ENCODE data around the gene U2SURP.
"Not testable (repeated sequence)": the region's sequence is repeated elsewhere in the genome, so short reads cannot be mapped to it uniquely, and the experiment has no call there.

U2SURP gene

DNA sequence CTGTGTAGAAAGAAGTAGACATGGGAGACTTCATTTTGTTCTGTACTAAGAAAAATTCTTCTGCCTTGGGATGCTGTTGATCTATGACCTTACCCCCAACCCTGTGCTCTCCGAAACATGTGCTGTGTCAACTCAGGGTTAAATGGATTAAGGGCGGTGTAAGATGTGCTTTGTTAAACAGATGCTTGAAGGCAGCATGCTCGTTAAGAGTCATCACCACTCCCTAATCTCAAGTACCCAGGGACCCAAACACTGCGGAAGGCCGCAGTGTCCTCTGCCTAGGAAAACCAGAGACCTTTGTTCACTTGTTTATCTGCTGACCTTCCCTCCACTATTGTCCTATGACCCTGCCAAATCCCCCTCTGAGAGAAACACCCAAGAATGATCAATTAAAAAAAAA lies 72.6 kb downstream of the U2SURP start:
- not testable (repeated sequence) for DNase-seq

DNA sequence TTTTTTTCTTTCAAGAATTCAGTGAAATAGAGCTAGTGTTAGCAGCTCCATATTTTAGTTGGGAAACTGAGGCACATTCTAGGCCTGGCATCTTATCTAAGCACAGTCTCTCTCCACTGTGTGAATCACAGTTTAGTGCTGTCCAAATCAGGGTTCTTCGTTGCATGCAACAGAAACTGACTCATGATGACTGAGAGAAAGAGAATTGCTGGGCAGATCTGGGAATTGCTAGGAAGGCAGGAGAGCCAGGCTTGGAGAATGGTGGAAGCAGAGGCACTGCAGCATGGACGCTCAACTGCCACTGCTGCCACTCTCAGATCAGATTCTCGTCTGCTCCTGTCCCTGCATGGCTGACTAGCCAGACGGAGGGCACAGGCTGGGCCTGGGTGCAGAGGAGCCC lies 77.5 kb downstream of the U2SURP start:
- no peak for DNase-seq

DNA sequence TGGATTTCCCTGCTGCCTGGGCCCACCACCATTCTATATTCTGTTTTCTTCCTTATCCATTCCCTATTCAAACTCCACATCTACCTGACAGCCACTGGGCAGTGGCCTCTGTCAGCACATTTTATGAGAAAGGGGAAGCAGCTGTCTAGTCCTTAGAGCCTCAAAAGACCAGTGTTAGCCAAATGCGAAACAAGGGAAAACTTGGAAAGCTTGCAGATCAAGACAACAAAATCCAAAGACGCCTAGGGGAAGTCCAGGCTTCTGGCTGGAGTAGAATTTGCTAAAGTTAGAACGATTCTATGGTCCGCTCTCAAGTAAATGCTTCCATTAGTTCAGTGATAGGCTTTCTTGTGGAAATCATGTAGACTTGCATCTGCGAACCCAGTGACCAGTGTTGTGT lies 78.8 kb downstream of the U2SURP start:
- DNase-seq, result no peak

DNA sequence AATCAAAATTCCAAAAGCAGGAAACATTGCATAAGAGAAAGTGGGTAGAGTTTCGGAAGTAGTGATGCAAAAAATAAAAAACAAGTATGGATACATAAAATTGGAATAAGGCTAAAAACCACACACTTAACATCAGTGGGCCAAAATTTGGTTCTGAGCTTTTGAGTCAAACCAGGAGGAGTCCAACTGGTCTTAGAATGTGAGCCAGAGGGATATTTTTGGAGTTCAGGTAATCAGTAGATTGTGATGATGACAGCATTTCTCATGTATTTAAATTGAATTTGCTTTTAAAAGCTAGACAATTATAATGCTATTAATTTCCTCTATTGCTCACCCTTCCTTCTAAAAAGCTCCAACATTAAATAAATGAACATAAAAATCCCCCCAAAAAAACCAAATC lies 80.0 kb downstream of the U2SURP start:
- no peak for DNase-seq

DNA sequence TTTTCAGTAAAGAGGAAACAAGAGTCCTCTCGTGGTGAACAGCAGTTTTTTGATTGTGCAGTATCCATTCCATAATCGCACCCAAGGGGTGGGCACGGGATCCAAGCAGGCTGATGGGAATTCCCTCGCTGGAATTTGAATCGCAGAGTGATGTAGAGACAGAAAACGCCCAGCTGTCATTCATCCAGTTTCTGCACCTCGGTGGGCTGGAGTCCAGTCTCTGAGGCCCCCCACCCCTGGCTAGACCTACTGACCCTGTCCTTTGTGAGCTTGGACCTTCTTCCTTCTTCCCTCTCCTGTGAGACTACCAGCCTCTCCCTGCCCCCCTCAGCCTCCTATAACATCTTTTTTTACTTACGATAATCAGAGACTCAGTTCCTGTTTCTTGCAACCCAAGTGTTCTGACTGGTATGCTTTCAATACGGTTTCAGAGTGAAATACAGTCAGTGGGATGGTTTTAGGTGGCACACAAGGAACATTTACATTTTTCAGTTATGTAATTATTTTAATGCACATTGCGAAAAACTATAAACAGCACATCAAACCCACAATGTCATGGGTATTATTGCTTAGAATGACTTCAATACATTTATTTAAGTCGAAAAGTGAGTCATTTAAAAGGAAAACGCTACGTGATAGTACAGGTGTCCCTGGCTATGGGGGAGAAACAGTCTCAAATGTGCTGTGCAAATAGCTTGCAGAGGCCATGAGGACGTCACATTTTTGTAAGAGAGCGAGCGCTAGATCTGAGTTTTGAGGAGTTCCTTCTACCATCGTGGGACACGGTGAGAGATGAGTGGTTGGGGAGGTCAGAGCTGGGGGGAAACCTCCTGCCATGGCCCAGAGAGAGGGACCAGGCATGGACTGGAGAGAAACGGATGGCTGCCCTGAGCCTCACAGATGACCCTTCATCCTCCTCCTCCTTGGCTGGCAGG lies 80.7 kb downstream of the U2SURP start:
- DNase-seq, result no peak

DNA sequence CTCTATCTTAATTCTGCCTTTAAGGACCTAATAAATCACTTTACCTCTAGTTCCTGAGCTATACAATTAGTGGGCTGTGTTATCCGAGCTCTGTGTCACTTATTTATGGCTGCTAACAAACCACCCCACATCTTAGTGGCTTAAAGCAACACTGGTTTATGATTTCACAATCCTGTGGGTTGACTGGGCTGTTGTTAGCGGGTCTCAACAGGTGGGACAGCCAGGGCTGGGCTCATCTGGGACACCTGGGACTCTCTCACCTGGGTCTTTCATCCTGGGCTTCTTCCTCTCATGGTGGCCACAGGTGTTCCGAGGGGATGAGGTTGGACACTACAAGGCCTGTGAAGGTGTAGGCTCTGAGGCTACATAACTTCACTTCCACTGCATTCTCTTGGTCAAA lies 82.4 kb downstream of the U2SURP start:
- DNase-seq, result no peak

DNA sequence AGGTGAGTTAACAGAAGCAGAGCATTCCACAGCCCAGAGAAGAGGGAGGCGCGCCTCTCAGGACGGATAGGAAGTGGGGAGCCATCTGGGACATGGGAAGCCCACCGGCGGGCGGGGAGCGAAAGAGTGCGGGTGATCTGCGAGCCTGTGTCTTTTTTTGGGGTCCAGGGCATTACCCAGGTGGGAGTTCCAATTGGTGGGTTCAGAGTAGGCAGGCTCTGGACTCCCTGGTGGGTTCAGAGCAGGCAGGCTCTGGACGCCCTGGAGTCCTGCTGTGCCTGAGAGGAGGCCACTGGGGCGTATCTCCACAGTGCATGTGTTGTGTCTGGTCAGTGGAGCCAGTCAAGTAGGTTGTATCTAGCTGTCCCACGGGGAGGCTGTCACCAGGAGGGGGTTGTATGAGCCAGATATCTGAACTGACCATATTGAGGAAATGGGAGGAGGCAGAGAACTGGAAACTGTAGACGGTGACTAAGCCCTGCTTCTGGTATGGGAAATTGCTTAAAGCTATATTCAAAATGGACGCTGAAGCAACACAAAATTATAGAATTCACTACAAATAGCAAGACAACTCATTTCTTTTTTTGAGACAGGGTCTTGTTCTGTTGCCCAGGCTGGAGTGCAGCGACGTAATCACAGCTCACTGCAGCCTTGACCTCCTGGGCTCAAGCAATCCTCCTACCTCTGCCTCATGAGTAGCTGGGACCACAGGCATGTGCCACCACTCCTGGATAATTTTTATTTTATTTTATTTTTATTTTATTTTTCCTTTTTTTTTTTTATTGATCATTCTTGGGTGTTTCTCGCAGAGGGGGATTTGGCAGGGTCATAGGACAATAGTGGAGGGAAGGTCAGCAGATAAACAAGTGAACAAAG lies 83.7 kb downstream of the U2SURP start:
- no peak for DNase-seq

DNA sequence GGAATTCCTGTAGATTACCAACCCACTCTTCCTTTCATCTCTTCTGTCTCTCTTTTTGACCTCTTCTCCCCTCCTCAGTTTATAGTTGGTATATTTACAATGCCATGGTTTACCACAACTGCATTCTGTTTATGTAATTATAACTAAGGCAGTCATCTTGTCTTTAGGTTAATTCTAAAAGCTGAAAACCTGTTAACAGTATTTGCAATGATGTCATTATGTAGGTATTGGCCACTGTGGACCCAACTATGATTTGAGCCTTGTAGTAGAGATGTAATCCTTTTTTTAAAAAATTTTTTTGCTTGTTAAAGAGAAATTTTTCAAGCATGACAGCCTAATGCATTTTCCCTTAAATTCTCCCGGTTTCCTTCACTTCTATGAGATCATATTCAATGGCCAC lies 87.5 kb downstream of the U2SURP start:
- DNase-seq, result no peak

DNA sequence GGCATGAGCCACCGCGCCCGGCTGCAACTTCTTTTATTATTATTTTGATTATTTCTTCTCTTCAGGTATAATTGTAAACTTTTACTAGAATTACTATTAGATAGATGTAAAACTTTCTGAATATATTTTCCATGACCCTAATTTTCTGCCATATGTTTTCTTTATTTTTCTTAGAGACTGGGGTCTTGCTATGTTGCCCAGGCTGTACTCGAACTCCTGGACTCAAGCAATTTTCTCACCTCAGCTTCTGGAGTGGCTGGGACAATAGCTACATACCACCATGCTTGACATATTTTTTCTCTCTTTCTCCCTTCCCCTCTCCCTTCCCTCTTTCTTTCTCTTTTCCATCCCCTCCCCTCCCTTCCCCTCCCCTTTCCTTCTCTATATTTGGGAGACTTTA lies 88.6 kb downstream of the U2SURP start:
- DNase-seq, result no peak

DNA sequence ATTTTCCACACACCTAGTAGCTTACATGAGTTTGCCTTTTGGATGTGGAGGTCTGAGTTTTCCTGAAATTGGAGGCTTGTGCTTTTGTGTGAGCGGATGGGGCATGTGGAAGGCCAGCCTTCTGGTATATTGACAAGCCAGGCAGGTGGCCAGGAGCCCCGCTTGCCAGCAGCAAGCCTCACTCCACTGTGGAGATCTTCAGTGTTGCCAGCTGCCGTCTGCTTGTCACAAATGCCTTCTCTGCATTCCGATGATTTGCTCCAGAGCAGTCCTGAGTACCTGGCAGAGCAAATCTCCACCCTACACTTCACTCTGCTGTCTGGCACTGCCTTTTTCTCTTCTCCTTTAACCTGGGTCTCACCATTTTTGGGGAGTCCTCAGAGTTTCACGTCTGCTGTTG lies 89.1 kb downstream of the U2SURP start:
- DNase-seq, result no peak

DNA sequence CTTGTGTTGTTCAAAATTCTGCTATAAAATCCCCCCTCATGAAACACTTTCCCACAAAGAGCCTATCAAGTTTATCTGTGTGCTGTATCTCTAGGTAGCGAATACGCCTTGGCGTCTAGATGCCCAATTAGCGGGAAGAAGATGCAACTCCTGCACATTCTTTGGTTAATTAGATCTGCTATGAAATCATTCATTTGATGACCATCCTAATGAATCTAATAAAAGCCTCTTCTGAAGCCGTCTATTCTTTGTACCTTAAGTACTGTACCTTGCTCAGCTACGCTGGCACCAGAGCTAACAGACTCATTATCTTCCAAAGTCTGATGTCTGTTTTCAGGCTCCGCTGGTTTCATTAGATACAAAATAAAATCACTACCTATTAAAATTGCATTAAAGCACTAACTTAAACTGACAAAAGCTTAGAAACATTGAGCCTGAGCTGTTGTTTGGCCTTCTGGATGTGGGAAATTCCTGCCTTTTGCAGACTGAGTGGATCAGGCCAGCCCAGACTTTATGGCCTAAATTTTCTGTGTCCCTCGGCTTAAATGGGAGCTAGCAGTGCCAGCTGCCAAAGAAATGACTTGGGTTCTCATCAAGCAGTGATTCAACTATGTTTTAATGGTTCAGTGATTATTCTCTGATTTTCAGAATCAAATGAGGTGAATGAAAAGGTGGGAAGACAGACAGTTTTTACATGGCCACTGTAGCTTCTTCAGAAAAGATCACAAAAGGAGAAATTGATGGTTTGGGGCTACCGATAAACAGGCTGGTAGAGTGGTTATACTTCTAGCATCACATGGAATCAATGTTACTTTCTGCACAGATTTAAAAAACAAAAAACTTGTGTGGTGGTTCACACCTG lies 89.8 kb downstream of the U2SURP start:
- no peak for DNase-seq

DNA sequence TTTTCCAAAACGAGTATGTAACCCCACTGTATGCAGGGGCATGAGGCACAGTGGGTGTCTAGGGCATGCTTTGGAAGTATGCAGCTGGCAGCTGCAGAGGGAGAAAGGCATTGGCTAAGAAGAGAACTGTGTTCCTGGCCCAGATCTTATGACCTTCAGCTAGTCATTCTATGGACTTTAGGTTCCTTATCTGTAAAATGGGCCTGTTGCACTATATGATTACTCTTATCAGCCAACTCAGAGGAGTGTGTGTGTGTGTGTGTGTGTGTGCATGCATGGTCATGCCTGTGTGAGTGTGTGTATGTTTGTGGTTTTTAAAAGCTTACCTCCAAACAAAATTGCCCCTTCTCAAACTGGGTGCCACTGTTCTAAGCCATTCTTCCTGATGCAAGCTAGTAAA lies 90.8 kb downstream of the U2SURP start:
- DNase-seq, result no peak

DNA sequence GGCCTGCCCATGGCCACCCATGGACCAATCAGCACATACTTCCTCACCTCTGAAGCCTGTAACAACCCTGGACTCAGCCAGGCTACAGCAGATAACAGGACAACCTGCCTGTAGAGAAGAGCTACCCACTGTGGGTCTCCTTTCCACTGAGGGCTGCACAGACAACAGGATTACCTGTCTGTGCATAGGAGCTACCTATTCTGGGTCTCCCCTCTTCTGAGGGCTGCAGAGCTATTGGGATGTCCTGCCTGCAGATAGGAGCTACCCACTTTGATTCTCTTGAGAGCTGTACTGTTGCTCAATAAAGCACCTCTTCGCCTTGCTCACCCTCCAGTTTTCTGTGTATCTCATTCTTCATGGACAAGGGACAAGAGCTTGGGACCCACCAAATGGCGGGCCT lies 94.4 kb downstream of the U2SURP start:
- DNase-seq, result no peak

DNA sequence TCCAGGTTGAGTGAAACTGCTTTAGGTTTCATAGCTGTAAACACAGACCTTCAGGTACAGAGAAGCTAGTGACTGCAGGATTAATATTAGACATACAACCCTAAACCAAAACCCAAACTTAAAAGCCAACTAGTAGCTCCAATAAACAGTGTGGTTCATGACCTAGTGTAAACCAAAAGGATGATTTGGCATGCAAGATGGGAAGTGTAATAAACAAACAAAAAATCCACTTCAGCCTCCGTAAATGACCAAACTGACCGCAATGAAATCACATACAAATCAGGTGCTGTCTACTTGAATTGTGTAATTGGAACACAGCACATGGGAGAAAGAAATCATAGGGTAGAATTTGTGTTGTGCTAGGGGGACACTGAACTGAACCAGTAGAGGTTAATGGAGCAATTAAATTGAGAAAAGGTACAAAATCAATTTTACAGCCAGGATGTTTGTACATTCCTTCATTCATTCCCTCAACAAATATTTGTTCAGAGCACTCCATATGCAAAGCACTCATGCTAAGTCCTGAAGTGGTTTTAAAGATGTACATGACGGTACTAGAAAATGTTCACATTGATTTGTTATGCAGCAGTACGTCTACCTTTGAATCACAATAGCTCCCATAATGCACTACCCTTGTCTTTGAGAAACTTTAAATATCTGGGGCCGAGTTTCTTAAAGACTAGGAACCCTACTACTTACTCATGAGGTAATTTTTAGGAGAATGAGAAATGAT lies 96.8 kb downstream of the U2SURP start:
- DNase-seq, result no peak

DNA sequence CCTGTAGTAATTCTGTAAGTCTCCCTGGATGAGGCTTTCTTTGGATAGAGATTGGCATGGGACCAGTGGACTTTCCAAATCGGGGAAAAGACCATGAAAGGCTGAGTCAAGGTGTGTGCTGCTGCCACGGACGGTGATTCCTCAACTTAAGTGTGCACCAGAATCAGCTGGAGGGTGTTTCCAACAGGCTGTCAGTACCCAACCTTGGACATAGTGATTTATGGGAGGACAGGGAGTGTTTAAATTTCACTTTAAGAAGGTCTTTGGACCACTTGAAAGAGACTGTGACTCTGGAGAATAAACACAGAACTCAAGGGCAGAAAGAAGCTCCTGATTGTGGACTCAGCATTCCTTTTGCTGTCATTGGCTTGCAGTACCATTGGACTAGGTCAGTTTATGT lies 97.8 kb downstream of the U2SURP start:
- DNase-seq, result no peak

DNA sequence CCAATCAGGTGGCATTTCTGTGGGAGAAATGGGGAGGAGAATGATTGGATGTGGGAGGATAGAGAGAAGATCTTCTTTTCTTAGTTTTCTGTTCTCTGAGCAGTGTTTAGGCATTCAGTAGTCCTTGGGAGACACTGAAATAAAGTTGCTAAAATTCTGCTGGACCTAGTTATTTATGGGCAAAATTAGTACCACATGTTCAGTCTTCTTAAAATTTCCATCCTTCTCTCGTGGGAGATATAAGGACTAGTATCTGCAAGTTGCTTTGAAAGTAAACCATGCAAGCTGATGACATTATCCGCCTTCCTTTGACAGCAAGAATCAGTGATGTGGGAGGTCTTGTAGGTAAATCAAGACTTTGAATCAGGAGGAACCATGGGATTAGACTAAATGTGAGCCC lies 98.3 kb downstream of the U2SURP start:
- DNase-seq, result no peak

DNA sequence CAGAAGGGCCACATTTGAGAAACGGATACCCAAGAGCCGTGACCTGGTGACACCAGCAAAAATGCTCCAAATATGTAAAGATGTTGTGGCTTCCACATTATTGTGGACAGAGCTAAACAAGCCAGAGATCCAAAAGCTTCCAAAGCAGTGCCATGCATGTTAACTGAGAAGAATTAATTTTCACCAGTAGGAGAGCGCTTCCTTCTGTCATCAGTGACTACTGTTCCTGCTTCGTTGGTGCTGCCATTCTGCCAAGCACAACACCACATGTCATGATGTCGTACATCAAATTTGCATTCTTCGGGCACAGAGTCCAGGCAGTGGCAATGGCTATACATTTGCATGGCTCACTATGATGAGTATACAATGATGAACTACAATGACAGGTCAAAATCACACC lies 99.1 kb downstream of the U2SURP start:
- no peak for DNase-seq

DNA sequence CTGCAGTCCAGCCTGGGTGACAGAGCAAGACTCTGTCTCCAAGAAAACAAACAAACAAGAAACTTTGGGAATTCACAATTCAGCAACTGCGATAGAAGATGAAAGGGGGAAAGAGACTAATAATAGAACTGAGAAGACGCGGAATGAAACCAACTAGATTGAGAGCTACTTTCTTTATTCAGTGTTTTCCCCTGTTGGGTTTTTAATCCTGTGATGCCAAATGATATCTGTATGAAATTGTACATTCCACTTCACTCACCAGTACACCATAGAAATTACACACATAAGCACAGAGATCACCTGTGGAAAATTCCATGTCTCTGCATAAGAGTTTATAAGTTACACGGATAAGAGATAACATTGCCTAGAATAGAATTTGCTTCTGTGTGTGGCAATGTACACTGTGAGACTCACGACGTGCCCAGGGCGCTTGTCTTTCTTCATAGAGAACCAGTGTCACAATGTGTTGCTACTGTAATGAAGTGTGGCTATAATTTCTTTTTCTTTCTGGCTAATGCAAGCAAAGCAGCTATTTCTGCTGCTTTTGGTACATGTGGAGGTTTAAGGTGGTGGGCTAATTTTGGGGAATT lies 100.5 kb downstream of the U2SURP start:
- DNase-seq, result no peak

DNA sequence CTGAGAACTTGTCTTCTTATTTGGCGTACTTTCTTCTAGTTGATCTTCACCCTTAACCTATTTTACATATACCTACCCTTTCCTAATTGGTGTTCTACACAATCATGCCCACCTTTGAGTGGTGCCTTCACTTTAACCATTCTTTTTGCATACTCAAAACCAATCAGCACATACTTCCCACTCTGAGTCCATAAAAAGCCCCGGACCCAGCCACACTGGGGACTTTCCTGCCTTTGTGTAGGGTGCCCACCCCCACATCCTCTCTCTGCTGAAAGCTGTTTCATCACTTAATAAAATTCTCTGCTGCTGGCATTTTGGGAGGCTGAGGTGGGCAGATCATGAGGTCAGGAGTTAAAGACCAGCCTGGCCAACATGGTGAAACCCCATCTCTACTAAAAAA lies 102.3 kb downstream of the U2SURP start:
- DNase-seq, result no peak

DNA sequence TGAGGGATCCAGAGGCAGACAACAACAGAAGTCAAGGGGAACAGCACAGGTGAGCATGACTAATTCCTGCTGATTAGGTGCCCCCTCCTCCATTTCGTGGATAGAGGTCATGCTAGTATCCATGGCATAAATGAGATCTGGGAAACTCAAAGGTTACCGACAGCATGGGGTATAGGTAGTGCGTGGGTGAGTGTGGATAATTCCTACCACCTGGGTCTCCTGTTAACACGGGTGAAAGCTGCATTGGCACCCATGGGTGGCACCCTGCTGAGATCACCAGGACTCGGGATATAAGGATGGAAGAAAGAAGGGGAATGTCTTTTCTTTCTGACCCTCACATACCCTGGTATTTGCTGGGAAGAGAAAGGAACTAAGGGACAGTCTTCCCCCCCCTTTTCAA lies 103.8 kb downstream of the U2SURP start:
- DNase-seq, result no peak

DNA sequence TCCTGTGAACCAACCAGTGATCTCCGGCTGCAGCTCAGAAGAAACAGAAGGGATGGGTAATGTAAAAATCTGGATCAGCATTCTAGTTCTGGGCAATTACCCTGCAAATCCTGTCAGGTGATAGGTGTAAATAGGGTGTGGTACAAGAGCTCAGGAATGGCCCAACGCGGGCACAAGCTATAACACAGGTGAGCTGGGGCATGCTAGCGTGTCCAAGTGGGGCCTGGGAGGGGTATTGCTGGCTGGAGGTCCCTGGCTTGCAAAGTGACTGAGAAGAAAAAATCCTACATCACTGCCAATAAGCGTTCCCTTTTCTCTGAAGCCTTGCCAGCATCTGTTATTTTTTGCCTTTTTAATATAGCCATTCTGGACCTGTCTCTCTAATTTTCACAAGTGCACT lies 108.5 kb downstream of the U2SURP start:
- DNase-seq, result no peak
